PC-9 (cell line): ENCODE measurements around the gene CADM2.

Experiments used
- EZH2 ChIP-seq: fragments of 200-600 bp; sonication (generic); IDR thresholded peaks from 2 replicates; pipeline ENCODE4 v1.8.0; 2017; ENCODE audit warnings: antibody characterized with exemption, low read depth
- TF ChIP-seq, protein P1 (sequence below): fragments of 200-600 bp; sonication (generic); conservative IDR thresholded peaks from 2 replicates; pipeline ENCODE4 v1.6.1; 2017; ENCODE audit warnings: mixed run types, antibody characterized with exemption, mild to moderate bottlenecking, moderate library complexity

- TF ChIP-seq, protein P1, sequence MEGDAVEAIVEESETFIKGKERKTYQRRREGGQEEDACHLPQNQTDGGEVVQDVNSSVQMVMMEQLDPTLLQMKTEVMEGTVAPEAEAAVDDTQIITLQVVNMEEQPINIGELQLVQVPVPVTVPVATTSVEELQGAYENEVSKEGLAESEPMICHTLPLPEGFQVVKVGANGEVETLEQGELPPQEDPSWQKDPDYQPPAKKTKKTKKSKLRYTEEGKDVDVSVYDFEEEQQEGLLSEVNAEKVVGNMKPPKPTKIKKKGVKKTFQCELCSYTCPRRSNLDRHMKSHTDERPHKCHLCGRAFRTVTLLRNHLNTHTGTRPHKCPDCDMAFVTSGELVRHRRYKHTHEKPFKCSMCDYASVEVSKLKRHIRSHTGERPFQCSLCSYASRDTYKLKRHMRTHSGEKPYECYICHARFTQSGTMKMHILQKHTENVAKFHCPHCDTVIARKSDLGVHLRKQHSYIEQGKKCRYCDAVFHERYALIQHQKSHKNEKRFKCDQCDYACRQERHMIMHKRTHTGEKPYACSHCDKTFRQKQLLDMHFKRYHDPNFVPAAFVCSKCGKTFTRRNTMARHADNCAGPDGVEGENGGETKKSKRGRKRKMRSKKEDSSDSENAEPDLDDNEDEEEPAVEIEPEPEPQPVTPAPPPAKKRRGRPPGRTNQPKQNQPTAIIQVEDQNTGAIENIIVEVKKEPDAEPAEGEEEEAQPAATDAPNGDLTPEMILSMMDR = no peak
- no peak for TF ChIP-seq EZH2
Observed at GRCh38 chr3:85691196-85691595, 732.4 kb downstream of the CADM2 start.
